HG02970 (cell line): Measurements from ENCODE around the gene GOLGA6L7.
"Not testable (repeated sequence)": the region's sequence is repeated elsewhere in the genome, so short reads cannot be mapped to it uniquely, and the experiment has no call there.

ENCODE experiments used
- ATAC-seq: cut with Tn5 transposase; IDR thresholded peaks from one replicate; pipeline ENCODE4 v1.9.1; 2021; ENCODE audit warnings: mild to moderate bottlenecking, moderate library complexity, moderate number of reproducible peaks; ENCODE audit not compliant: unreplicated experiment, low FRiP score

The GOLGA6L7 gene

GRCh38 chr15:28848521-28848920 is at the start of gene GOLGA6L7:
Gene GOLGA6L7, minus strand, starts transcription at chr15:28848644. Its CDS starts 95 bp downstream, at chr15:28848549.
- not testable (repeated sequence) for ATAC-seq

- ATAC-seq: no peak
Observed at GRCh38 chr15:28897861-28898585, 49.6 kb upstream of the GOLGA6L7 start.

GRCh38 chr15:28896951-28897350 is 48.5 kb upstream of the GOLGA6L7 start:
- no peak for ATAC-seq

GRCh38 chr15:28895566-28895965 is 47.1 kb upstream of the GOLGA6L7 start:
- no peak for ATAC-seq

- no peak for ATAC-seq
Observed at GRCh38 chr15:28895146-28895545, 46.7 kb upstream of the GOLGA6L7 start.

GRCh38 chr15:28894631-28895030 is 46.2 kb upstream of the GOLGA6L7 start:
- no peak for ATAC-seq

- ATAC-seq: no peak
Observed at GRCh38 chr15:28892789-28893610, 44.6 kb upstream of the GOLGA6L7 start.

GRCh38 chr15:28891588-28891987 is 43.1 kb upstream of the GOLGA6L7 start:
- no peak for ATAC-seq

GRCh38 chr15:28890711-28891495 is 42.5 kb upstream of the GOLGA6L7 start:
- no peak for ATAC-seq

GRCh38 chr15:28890291-28890690 is 41.8 kb upstream of the GOLGA6L7 start:
- ATAC-seq: not testable (repeated sequence)

GRCh38 chr15:28889871-28890270 is 41.4 kb upstream of the GOLGA6L7 start:
- not testable (repeated sequence) for ATAC-seq

GRCh38 chr15:28889346-28889745 is 40.9 kb upstream of the GOLGA6L7 start:
- no peak for ATAC-seq

GRCh38 chr15:28888900-28889299 is 40.5 kb upstream of the GOLGA6L7 start:
- ATAC-seq: no peak

- no peak for ATAC-seq
Observed at GRCh38 chr15:28888302-28888894, 40.0 kb upstream of the GOLGA6L7 start.

- ATAC-seq: no peak
Observed at GRCh38 chr15:28887339-28888174, 39.1 kb upstream of the GOLGA6L7 start.

- no peak for ATAC-seq
Observed at GRCh38 chr15:28886431-28887338, 38.2 kb upstream of the GOLGA6L7 start.

- no peak for ATAC-seq
Observed at GRCh38 chr15:28885630-28886430, 37.4 kb upstream of the GOLGA6L7 start, which contains the start of gene APBA2. Gene APBA2, plus strand, starts transcription at chr15:28885974. Its CDS starts 167,911 bp downstream, at chr15:29053885.
